Anterior cingulate cortex (tissue), 58 donors: ENCODE measurements around the gene HELB.

Source experiments
- DNase-seq, 58 donors: peaks; one replicate each; lab custom pipeline; 2025; lab: John Stamatoyannopoulos, UW

The HELB gene

DNA sequence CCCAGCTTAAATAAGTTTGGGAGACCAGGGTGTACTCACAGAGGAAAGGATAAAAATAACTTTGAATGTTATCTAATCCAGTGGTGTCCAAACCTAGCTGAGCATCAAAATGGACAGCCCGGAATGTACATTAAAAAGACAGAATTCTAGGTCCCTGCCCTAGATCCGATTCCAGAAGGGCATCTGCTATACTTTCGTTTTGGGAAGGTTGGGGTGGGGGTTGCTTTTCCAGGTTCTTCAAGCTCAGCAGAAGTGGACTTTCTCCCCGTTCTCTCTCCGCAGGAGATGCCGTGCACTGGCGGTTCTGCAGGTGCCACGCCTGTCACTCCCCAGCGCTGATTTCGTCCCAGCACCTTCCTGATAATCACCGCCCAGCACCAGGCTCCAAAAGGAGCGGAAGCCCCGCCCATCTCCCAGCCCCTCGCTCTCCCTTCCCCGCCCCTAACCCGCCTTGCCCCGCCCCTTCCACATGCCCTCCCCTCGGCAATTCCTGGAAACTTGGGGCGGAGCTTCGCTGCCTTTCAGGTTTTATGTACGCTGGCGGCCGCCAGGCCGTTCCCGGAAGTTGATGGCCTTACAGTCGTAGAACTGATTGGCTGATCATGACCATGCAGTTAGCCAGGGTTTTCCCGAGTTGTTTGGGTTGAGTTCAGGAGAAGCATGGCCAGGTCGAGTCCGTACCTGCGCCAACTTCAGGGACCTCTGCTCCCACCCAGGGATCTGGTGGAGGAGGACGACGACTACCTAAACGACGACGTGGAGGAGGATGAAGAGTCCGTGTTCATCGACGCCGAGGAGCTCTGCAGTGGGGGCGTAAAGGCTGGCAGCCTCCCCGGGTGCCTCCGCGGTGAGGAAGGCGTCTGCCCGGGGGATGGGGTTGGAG lies at the start of gene HELB:
HELB (plus strand) TSS at position 550 of the 883 bp plus-strand sequence; CDS start at position 661, 111 bp downstream.
- DNase-seq, result peak; percentile 24 to 96 (median 88)

DNA sequence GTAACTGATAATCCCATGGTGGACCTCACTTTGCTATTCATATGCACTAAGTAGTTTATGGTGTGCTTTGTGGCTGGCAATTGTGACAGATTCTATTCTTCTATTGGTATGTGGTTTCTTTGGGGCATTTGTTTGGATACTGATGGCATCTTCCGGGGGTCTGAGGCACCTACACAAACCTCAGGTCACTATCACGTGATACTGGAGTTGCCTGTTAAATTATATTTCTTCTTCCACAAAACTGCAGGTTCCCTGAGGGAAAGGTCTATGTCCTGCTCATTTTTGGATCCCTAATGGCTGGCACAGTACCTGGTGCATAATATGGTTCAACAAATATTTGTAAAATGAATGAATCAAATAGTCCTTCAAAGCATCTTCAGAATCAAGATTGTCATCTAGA lies 49.5 kb upstream of the HELB start:
- DNase-seq, result no peak

DNA sequence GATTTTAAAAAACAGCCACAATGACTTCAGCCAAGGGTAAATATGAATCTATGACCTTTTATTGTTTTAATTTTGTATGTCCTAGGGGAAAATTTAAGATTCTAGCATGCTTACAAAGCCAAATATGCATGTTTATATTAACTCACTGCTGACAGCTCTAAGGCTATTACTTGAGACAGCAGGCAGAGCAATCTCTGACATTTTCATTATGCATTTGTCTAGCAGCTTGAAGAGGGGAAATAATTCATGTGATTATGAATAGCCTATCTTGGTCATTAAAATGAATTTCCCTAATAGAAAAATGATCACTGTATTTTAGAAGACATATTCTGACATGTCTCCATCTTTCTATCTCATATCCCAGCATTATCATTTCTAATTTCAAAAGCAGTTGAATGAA lies 46.6 kb upstream of the HELB start:
- no peak for DNase-seq

DNA sequence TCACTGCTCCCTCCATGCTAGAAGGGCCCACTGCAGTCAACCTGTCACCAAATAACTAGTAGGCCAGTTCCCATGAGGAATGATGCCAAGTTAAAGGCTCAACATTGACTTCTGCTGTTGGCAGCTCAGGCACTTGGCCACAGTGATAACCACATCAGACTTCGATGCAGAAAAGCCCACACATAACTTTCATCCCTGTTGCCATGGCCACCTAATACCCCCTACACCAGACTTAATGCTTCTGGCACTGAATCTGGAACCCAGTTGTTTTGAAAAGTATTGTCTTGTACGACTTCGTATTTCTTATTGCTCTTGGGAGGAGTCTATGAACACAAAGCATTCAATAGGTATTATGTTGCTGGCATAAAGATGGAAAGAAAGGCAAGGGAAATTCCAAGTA lies 44.3 kb upstream of the HELB start:
- DNase-seq, result no peak

DNA sequence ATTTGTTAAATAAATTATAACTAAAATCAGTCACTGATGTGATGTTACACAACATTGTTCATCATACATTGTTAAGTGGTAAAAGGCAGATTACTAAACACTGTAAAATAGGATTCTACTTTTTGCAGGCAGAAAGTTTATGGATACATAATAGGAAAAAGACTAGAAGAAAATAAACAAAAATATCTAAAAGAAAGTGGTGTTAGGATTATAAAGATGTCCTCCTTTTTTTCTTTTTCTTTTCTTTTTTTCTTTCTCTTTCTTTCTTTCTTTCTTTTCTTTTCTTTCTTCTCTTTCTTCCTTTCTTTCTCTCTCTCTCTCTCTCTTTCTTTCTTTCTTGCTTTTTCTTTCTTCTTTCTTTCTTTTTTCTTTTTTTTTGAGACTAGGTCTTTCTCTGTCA lies 39.6 kb upstream of the HELB start:
- no peak for DNase-seq

DNA sequence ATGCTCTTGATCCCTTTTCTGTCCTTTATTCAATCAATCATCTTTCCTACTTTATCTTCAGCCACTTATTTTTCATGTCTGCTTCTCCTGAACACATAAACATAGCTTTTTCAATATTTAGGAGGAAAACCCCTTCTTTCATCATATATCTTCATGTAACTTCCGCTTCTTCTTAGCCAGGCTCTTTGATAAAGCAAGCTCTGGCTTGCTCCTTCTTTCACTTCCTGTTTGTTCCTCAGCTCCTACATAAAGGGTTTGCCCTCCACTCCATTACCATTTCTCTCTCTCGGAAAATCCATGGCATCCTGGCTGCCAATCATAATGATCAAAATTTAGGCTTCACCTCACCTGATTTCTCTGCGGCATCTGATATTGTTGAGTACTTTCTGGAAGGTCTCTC lies 33.7 kb upstream of the HELB start:
- DNase-seq, result no peak

DNA sequence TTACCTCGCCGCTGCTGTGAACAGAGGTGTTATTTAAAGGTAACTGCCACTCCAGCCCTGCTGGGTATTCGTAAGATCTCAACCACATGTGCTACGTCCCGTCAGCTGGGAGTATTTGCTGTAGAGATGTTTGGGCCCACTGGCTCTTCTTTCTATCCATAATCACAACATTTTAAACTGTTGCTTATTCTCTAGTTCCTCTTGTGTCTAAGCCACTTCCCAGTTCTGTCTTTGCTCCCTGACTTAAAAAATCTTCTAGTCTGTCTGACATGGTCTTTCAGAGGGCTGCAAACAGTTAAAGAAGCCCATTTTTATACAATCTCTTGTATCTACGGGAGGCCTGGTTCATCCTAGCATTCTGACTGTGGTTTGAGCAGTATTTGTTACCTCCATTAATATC lies 33.2 kb upstream of the HELB start:
- DNase-seq, result no peak

DNA sequence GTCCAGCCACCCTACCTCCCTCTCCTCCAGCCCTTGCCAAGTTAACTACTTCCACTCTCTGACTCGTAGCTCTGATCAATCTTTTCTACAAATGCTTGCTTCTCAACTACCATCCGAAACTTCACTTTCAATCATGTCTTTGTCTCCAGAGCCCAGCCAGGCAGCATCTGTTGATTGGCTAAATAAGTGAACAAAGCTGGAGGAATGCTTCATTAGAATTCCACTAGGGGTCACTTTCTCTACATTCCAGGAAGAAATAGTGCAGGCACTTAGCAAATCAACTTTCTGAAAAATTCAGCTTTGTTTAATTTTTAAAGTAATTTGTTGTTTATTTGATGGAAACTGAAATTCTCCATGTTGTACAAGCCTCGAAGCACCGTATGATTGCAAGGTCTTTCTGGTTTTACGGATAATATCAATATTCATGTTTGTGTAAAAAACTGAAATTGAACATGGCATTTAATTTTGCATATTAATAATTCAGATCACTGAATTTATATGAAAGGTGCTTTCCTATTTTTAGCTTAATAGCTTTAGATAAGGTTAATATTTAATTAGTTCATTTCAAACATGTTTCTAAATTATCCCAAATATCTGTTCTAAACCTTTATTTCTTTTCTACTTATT lies 32.4 kb upstream of the HELB start:
- DNase-seq, result peak in 14 of 58 donors; percentile 0 to 38 (median 4)

DNA sequence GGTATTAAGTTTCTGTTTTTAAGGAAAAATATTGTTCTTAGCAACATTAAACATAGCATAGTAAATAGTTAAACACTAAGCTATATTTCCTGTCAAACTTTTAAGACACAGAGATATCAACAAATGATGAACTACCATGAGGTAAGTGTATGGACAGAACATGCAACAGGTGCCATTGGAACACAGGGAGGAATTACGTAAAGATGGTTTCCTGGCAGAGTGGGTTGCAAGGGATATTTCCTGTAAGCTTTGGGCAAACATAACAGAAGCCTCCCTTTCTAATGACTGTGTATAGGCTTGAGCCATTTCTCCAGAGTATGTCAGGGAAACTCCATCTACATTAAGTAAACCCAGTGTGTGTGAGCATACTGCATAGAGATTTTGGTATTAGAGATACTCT lies 31.7 kb upstream of the HELB start:
- no peak for DNase-seq

DNA sequence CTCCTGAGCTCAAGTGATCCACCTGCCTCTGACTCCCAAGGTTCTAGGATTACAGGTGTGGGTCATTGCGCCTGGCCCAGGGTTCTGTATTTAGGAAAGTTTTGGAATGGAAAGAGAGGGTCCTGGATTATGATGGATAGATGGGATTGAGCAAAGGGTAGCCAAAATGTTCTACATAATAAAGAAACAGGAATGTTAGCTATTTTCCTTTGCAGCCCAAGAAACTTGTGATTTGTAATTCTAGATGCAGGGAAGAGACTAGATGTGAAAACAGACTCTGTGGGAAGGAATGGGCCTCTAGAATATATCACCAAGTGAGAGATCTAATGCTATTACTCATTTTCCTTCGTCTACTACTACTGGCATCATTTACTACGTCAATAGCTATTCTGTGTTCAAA lies 29.6 kb upstream of the HELB start:
- no peak for DNase-seq

DNA sequence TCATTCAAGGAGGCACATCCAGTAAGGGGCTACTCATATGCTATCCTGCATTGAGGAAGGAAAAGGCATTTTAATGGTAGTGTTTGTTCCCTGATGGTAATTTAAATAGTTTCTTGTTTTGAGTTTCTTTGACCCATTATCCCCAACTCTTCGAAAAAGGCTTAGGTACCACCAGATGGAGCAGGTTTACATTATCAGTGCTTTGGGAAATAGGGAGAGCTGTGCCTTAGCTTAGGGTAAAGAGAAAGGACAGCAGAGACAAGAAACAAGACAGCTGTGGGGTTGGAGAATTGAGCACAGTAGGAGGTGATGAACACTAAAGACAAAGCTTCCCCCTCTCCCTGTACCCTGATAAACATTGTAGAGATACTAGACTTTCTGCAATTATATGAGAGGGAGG lies 29.1 kb upstream of the HELB start:
- no peak for DNase-seq

DNA sequence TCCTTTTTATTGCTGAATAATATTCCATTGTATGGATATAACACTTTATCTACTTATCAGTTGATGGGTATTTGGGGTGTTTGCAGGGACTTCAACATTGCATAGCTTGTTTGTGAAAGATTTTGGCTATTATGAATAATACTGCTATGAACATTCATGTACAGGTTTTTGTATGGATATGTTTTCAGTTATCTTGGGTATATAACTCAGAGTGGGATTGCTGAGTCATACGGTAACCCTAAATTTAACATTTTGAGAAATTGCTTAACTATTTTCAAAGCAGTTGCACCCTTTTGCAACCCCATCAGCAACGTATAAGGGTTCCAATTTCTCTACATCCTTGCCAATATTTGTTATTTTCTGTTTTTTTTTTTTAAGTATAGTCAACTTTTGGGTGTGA lies 27.3 kb upstream of the HELB start:
- DNase-seq, result no peak

DNA sequence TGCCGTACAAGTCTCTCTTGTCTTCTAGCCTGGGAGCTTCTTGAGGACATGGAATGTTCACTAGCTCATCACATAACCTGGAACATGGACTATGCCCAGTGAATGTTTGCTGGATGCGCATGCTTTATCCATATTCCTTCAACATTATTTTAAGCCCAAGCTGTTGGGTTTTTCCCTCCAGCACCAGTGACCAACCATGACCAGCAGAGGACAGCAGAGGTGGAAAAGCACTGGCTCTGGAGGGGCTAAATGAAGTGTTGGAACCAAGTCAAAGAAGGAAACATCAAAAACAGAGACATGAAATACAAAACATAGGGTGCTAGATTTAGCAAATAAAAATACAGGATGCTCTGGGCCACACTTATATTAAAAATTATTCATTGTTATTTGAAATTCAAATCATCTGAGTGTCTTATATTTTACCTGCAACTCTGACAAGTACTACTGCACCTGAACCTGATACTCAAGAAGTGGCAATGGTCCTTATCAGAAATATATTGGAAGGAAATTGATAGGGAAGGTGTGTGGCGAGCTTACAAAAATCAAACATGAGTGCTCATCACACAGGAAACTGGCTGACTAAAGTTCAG lies 23.1 kb upstream of the HELB start:
- peak in 1 of 58 donors; percentile 0 for DNase-seq

DNA sequence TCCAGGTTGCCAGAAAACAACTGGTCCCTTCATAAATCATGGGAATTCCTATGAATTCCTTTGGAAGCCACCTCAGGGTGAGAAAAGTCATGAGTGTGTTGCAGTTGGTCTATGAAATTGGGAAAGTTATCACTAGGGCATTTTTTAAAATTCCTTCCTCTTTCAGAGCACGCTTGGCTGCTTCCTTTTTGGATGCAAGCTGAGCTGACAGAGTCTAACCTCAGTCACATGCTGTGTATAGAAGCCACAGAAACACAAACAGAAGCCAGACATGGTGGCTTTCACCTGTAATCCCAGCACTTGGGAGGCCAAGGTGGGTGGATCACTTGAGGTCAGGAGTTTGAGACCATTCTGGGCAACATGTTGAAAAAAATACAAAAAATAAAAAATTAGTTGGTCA lies 21.7 kb upstream of the HELB start:
- DNase-seq, result no peak

DNA sequence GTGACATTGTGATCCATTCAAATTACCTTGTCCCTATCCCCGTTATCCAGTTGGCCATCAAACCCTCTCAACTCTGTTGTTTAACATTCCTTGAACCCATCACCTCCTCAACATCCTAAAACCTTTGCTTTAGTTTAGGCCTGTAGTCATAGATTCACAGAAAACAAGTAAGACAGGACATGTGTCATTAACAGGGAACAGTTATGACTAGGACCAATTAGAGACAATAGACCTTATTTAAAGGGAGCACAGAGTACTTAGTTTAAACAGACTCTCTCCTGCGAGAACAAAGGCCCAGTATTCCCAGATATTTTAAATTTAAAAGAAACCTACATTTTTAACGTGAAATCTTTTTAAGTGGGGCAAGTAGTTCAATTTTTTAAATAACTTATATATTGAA lies 20.0 kb upstream of the HELB start:
- DNase-seq, result no peak

DNA sequence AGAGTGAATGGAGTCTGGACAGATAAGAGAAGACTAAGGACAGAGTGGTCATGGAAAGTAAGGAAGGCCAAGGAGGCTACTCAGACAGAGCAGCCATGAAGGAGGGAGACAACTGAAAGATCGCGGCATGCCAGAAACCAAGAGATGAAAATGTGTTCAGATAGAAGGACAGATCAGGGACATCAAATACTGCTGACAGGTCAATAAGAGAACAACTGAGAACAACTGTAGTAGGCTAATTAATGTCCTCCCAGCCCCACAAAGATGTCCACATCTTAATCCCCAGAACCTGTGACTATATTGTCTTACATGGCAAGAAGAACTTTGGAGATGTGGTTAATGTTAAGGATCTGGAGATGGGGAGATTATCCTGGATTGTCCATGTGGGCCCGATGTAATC lies 15.0 kb upstream of the HELB start:
- DNase-seq, result no peak

DNA sequence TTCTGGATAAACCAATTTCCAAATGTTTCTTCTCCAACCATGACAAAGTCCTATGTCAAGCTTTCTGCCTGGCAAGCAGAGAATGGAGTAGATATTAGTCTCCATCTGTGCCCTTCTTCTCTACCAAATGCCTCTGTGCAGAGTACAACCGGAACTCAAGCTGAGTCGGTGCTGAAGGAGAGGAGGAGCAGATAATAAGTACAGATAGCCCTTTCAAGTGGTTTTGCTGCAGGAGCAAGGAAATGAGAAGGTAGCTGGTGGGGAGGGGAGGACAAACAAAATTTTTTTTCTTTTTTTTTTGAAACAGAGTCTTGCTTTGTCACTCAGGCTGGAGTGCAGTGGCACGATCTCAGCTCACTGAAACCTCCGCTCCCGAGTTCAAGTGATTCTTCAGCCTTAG lies 14.2 kb upstream of the HELB start:
- no peak for DNase-seq

DNA sequence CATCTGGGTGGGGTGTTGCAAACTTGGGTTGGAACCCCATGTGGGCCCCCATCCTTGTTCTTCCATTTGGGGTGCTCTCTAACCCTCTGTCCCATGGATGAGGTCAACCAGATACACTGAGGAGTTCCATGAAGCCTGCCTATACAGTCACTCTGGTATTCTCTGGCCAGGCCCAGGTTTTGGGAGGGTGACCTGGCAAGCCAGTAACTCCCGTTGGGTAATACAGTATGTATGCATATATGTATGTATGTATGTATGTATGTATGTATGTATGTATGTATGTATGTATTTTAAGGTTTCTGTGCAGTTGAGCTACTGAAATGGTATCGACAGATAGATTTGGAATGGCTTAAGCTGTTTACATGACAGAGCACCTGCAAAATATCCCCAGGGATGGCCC lies 12.8 kb upstream of the HELB start:
- no peak for DNase-seq

DNA sequence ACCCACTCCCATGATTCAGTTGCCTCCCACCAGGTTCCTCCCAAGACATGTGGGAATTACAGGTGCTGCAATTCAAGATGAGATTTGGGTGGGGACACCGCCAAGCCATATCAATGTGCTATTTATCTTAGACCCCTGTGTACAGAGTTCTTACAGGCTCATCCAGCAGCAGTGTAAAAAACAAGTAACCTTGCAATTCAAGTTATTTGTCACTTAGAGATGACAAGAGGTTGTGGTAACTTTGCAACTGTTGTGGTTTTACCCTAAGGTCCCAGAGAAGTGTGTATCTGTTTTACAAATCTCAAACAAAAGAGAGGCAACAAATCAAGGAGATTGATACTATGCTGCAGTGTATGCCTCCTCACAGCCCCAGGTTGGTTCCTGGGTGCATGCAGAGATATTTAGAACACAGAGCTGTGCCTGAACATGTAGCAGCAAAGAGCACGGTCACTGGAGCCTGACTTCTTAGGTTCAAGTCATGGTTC lies 11.5 kb upstream of the HELB start:
- DNase-seq, result no peak

DNA sequence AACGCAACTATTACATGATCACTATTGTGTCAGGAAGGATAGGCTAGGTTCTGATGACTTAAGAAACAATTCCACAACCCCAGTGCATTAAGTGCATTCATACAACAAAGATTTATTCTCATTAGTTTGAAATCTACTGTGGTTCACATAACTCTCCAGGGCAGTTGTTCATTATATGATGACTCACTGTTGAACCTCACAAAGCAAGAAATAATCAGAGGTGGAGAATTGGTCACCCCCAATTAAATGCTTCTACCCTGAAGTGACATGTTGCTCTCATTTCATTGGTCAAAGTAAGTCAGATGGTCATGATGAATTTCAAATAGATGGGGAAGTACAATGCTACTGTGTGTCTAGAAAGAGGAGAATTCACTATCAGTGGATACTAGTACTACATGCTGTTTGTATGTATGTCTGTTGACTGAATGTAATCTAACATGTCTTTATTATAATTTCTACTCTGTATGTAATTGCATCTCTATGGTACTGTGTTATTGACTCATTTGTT lies 6.1 kb upstream of the HELB start:
- no peak for DNase-seq

DNA sequence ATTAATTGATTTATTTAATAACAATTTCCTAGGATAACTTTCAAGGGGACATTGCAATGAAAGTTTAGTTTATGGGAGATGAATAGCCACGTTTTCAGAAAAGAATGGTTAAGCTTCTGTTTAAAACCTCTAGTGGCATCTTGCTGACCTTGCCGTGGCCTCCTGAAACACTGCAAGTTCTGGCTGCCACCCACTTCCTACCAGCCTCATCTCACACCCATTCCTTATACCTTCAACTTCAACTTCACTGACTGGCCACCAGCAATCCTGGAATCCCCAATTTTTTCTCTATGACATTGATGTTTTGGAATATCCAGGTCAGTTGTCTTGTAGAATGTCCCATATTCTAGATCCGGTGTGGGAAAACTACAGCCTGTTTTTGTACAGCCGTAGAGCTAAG lies 5.2 kb upstream of the HELB start:
- DNase-seq, result no peak
